ENCODE measurements around the gene RTF2. TPM values are rescaled to one million over a fixed set of nuclear protein-coding genes. Genes with fewer than 3 reads are reported as not detected.

Gene RTF2
- total RNA-seq, 4 donors from 2014 or later = 46.1 to 68.6 (median 64.2) TPM

DNA sequence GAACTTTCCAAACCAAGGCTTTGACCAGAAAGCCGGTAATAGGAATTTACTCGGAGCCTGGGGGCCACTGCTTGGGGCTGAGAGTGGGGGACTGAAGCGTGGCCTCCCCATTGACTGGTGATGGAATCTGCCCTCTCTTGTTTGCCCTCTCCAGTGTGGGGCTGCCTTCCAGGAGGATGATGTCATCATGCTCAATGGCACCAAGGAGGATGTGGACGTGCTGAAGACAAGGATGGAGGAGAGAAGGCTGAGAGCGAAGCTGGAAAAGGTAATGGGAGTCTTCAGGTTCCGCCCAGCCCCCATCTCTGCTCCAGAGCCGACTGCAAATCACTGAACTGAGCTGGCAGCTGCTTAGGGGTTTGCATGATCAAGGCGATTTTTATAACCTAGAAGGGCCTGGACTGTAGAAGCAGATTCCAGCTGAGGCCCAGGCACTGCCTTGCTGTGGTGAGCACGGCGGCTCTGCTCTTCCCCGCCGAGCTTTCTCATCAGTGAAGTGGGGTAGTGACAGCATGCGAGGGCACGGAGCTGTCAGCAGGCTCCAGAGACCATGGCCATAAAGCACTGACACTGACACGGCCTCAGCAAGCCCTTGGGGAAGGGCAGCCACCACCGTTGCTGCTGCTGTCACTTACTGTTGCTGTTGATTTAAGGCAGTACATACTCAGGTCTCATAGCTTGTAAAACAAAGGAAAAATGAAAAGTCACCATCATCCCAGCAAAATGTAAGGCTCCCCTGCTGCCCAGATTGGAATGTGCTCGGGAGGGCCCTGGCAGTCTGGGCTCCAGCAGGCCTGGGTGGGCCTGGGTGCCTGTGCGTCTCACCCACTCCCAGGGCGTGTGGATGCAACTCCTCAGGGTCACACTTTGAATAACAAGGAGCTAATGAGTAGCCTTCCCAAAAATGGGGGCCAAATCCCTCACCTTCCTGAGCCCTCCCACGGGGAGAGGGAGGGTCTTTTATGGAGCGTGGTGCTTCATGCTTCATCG is 45.0 kb downstream of the RTF2 start:
- no peaks in the 10 kb centered on the region for H3K27me3 ChIP-seq
- no peak overlapping the region for H3K4me3 ChIP-seq (replicated peaks in 1 of 3)
- TF ChIP-seq, protein P1, sequence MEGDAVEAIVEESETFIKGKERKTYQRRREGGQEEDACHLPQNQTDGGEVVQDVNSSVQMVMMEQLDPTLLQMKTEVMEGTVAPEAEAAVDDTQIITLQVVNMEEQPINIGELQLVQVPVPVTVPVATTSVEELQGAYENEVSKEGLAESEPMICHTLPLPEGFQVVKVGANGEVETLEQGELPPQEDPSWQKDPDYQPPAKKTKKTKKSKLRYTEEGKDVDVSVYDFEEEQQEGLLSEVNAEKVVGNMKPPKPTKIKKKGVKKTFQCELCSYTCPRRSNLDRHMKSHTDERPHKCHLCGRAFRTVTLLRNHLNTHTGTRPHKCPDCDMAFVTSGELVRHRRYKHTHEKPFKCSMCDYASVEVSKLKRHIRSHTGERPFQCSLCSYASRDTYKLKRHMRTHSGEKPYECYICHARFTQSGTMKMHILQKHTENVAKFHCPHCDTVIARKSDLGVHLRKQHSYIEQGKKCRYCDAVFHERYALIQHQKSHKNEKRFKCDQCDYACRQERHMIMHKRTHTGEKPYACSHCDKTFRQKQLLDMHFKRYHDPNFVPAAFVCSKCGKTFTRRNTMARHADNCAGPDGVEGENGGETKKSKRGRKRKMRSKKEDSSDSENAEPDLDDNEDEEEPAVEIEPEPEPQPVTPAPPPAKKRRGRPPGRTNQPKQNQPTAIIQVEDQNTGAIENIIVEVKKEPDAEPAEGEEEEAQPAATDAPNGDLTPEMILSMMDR (IDR thresholded peaks at IDR 0.05) = no peak
- TF ChIP-seq POLR2A (IDR thresholded peaks at IDR 0.05) = no peak
- peaks cover 28% of the 10 kb centered on the region in 2 donors for H3K36me3 ChIP-seq
- no peak overlapping the region for H3K27ac ChIP-seq
- no peak for DNase-seq
- no peaks in the 10 kb centered on the region for H3K9me3 ChIP-seq
- no peaks in the 10 kb centered on the region for H3K4me1 ChIP-seq
- 86 to 92% methylated on average over 21 to 22 of the region's 22 CpGs for WGBS, 2 donors
- intact Hi-C loops (cut with DNase I) = no loop called here

DNA sequence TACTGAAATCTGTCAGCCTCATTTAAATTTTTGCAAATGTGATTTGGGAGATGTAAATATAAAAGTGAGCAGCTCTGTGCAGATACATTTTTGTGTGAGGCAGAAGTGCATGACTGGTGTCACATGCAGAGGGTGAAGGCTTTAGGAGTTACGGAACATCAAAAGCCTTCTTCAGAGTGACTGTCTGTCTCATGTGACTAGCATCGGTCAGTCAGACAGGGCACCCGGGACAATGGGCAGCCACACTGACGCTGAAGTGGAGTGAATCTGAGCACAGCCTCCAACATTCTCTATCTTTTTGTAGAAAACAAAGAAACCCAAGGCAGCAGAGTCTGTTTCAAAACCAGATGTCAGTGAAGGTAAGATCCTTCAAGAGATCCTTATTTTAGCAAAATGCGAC is 48.2 kb downstream of the RTF2 start:
- Histone ChIP-seq H3K4me1 (no peaks in the 10 kb centered on the region), H3K36me3 (peaks cover 45 to 49% of the 10 kb centered on the region in 2 donors)
- intact Hi-C loops (cut with DNase I) = no loop called here

DNA sequence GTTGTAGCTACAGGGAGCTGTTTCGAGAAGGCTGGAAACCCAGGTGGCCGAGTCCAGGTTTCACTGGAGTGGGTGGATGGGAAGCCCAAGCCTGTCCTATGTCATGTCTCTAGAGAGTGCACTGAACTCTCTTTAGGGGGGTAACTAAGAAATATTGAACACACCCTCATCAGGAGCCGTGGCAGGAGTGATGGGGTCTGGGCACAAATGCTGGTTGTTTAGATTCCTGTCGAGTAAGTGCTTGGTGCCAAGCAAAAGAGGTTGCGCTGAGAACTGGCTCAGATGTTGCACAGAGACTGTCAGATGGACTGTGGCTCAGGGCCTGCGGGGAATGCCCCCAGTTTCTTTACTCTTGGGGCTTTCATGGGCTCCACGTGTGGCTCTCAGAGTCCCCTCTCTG is 48.8 kb downstream of the RTF2 start:
- Histone ChIP-seq H3K4me3 (replicated peaks in 1 of 3) (no peak overlapping the region), H3K36me3 (peaks cover 45 to 49% of the 10 kb centered on the region in 2 donors), H3K9me3 (no peaks in the 10 kb centered on the region), H3K27ac (no peak overlapping the region), H3K27me3 (no peaks in the 10 kb centered on the region), H3K4me1 (no peaks in the 10 kb centered on the region)
- WGBS, 2 donors = 95 to 98% methylated on average over 7 of the region's 7 CpGs
- DNase-seq = no peak
- intact Hi-C loops (cut with DNase I) = no loop called here
- TF ChIP-seq, protein P1 (IDR thresholded peaks at IDR 0.05) = no peak
- no peak for TF ChIP-seq POLR2A (IDR thresholded peaks at IDR 0.05)

More for the DNA sequence above, 48.2 kb downstream of the RTF2 start:
- Histone ChIP-seq H3K9me3 (no peaks in the 10 kb centered on the region), H3K27ac (no peak overlapping the region), H3K27me3 (no peaks in the 10 kb centered on the region), H3K4me3 (replicated peaks in 1 of 3) (no peak overlapping the region)
- TF ChIP-seq POLR2A (IDR thresholded peaks at IDR 0.05) = no peak
- TF ChIP-seq, protein P1 (IDR thresholded peaks at IDR 0.05) = no peak
- 94 to 95% methylated on average over 5 of the region's 5 CpGs for WGBS, 2 donors
- no peak for DNase-seq

DNA sequence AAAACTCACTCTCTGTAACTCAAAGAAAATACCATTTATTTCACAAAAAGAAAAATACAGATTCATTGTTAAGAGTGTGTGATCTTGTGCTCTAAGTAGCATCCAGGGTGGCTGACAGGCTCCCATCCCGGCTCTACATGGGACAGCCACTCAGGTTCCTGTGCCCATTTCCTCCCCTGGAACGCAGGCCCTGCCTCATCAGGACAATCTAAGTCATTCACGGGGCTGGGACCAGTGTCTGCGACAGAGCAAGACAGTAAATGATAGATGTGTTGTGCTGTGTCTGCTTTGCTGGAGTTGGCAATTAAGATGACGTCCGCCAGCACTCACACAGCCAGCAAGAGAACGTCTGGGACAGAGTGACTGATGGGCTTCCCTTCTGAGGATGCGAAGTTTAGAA is 49.2 kb downstream of the RTF2 start:
- 89 to 92% methylated on average over 8 of the region's 8 CpGs for WGBS, 2 donors

More for the DNA sequence above, 49.2 kb downstream of the RTF2 start:
- peaks cover 45 to 49% of the 10 kb centered on the region in 2 donors for H3K36me3 ChIP-seq
- H3K9me3 ChIP-seq = no peaks in the 10 kb centered on the region
- intact Hi-C loops (cut with DNase I) = no loop called here
- H3K4me3 ChIP-seq (replicated peaks in 1 of 3) = no peak overlapping the region
- no peak for TF ChIP-seq POLR2A (IDR thresholded peaks at IDR 0.05)
- TF ChIP-seq, protein P1 (IDR thresholded peaks at IDR 0.05) = no peak
- DNase-seq = no peak
- H3K4me1 ChIP-seq = no peaks in the 10 kb centered on the region
- no peaks in the 10 kb centered on the region for H3K27me3 ChIP-seq
- H3K27ac ChIP-seq = no peak overlapping the region
